WTC11 (cell line): ENCODE measurements around the gene NUDT15. TPM values are rescaled to one million over a fixed set of nuclear protein-coding genes. Genes with fewer than 3 reads are reported as not detected.
A peak's percentile ranks its signal among the peaks of the same experiment; 100 is the strongest.

Experiments used
- ATF1 ChIP-seq: sonication (generic); formaldehyde crosslinking; IDR thresholded peaks from 2 replicates; pipeline ENCODE4 v1.8.1; 2023; ENCODE audit warnings: mild to moderate bottlenecking, moderate library complexity, missing genetic modification reagents
- CREM ChIP-seq: sonication (generic); formaldehyde crosslinking; IDR thresholded peaks from 2 replicates; pipeline ENCODE4 v1.8.1; 2022; ENCODE audit warnings: mild to moderate bottlenecking, missing genetic modification reagents, moderate library complexity
- ETV6 ChIP-seq: sonication (generic); formaldehyde crosslinking; IDR thresholded peaks from 2 replicates; pipeline ENCODE4 v1.8.1; 2022; ENCODE audit warnings: mild to moderate bottlenecking, missing genetic modification reagents
- FOXK1 ChIP-seq: sonication (generic); formaldehyde crosslinking; IDR thresholded peaks from 2 replicates; pipeline ENCODE4 v1.8.0; 2022; ENCODE audit warnings: mild to moderate bottlenecking, moderate library complexity, missing genetic modification reagents
- FOXP1 ChIP-seq: sonication (generic); formaldehyde crosslinking; IDR thresholded peaks from 2 replicates; pipeline ENCODE4 v1.8.0; 2022; ENCODE audit warnings: missing genetic modification reagents, mild to moderate bottlenecking, moderate library complexity, borderline replicate concordance
- GABPB1 ChIP-seq: sonication (generic); formaldehyde crosslinking; IDR thresholded peaks from 2 replicates; pipeline ENCODE4 v1.8.1; 2023; ENCODE audit warnings: mild to moderate bottlenecking, missing genetic modification reagents
- GRHL2 ChIP-seq: fragments of 250-450 bp; sonication (Bioruptor Pico); IDR thresholded peaks from 2 replicates; pipeline ENCODE4 v1.8.0; 2022; ENCODE audit warnings: mild to moderate bottlenecking, moderate library complexity; ENCODE audit not compliant: insufficient replicate concordance, severe bottlenecking
- MYBL2 ChIP-seq: sonication (generic); formaldehyde crosslinking; IDR thresholded peaks from 2 replicates; pipeline ENCODE4 v1.8.1; 2023; ENCODE audit warnings: mild to moderate bottlenecking, moderate library complexity, missing genetic modification reagents
- NFE2L1 ChIP-seq: sonication (generic); formaldehyde crosslinking; IDR thresholded peaks from 2 replicates; pipeline ENCODE4 v1.8.1; 2023; ENCODE audit warnings: missing genetic modification reagents
- PRRX2 ChIP-seq: fragments of 250-450 bp; sonication (Bioruptor Pico); IDR thresholded peaks from 2 replicates; pipeline ENCODE4 v1.8.0; 2021; ENCODE audit warnings: mild to moderate bottlenecking
- RORB ChIP-seq: fragments of 250-450 bp; sonication (Bioruptor Pico); IDR thresholded peaks from 2 replicates; pipeline ENCODE4 v1.9.0; 2021; ENCODE audit warnings: mild to moderate bottlenecking
- SMAD3 ChIP-seq: sonication (generic); formaldehyde crosslinking; IDR thresholded peaks from 2 replicates; pipeline ENCODE4 v1.8.0; 2022; ENCODE audit warnings: missing genetic modification reagents, mild to moderate bottlenecking, borderline replicate concordance
- TCF7 ChIP-seq: sonication (generic); formaldehyde crosslinking; IDR thresholded peaks from 2 replicates; pipeline ENCODE4 v1.8.0; 2022; ENCODE audit warnings: mild to moderate bottlenecking, low read depth, missing genetic modification reagents, moderate library complexity
- TEAD1 ChIP-seq: sonication (generic); formaldehyde crosslinking; IDR thresholded peaks from 2 replicates; pipeline ENCODE4 v1.8.0; 2022; ENCODE audit warnings: mild to moderate bottlenecking, missing genetic modification reagents
- ZNF232 ChIP-seq: sonication (generic); formaldehyde crosslinking; IDR thresholded peaks from 2 replicates; pipeline ENCODE4 v1.8.0; 2022; ENCODE audit warnings: mild to moderate bottlenecking, missing genetic modification reagents
- ZNF416 ChIP-seq: fragments of 250-450 bp; sonication (Bioruptor Pico); IDR thresholded peaks from 2 replicates; pipeline ENCODE4 v1.9.0; 2021; ENCODE audit warnings: mild to moderate bottlenecking, inconsistent platforms
- total RNA-seq: library from RNA; stranded (reverse); gene quantifications from 3 replicates; pipeline ENCODE4 v1.2.3, GENCODE V29; 2021
- TF ChIP-seq, protein P1 (sequence below): sonication (generic); formaldehyde crosslinking; IDR thresholded peaks from 2 replicates; pipeline ENCODE4 v1.8.0; 2022; ENCODE audit warnings: mild to moderate bottlenecking, missing genetic modification reagents
- TF ChIP-seq, protein P2 (sequence below): fragments of 250-450 bp; sonication (Bioruptor Pico); IDR thresholded peaks from 2 replicates; pipeline ENCODE4 v1.9.0; 2021; ENCODE audit warnings: moderate library complexity, mild to moderate bottlenecking, inconsistent platforms, borderline replicate concordance
- TF ChIP-seq, protein P3 (sequence below): sonication (generic); formaldehyde crosslinking; IDR thresholded peaks from 2 replicates; pipeline ENCODE4 v1.8.1; 2023; ENCODE audit warnings: mild to moderate bottlenecking, missing genetic modification reagents, moderate library complexity
- TF ChIP-seq, protein P4 (sequence below): sonication (generic); formaldehyde crosslinking; IDR thresholded peaks from 2 replicates; pipeline ENCODE4 v1.8.0; 2022; ENCODE audit warnings: mild to moderate bottlenecking, missing genetic modification reagents
- TF ChIP-seq, protein P5 (sequence below): fragments of 250-450 bp; sonication (Bioruptor Pico); IDR thresholded peaks from 2 replicates; pipeline ENCODE4 v1.9.0; 2021; ENCODE audit warnings: mild to moderate bottlenecking
- TF ChIP-seq, protein P6 (sequence below): sonication (generic); formaldehyde crosslinking; IDR thresholded peaks from 2 replicates; pipeline ENCODE4 v1.8.1; 2022; ENCODE audit warnings: low read depth, missing genetic modification reagents, borderline replicate concordance
- TF ChIP-seq, protein P7 (sequence below): sonication (generic); formaldehyde crosslinking; conservative IDR thresholded peaks from 2 replicates; pipeline ENCODE4 v1.8.1; 2023; ENCODE audit warnings: mild to moderate bottlenecking, low read depth, missing genetic modification reagents, moderate library complexity
- TF ChIP-seq, protein P8 (sequence below): fragments of 250-450 bp; sonication (Bioruptor Pico); IDR thresholded peaks from 2 replicates; pipeline ENCODE4 v2.1.2; 2022; ENCODE audit warnings: mild to moderate bottlenecking, moderate library complexity
- TF ChIP-seq, protein P9 (sequence below): sonication (generic); formaldehyde crosslinking; IDR thresholded peaks from 2 replicates; pipeline ENCODE4 v1.8.0; 2023; ENCODE audit warnings: missing genetic modification reagents, mild to moderate bottlenecking, borderline replicate concordance

NUDT15 gene
- total RNA-seq, 1 experiment from 2014 or later = 48.8 TPM

DNA sequence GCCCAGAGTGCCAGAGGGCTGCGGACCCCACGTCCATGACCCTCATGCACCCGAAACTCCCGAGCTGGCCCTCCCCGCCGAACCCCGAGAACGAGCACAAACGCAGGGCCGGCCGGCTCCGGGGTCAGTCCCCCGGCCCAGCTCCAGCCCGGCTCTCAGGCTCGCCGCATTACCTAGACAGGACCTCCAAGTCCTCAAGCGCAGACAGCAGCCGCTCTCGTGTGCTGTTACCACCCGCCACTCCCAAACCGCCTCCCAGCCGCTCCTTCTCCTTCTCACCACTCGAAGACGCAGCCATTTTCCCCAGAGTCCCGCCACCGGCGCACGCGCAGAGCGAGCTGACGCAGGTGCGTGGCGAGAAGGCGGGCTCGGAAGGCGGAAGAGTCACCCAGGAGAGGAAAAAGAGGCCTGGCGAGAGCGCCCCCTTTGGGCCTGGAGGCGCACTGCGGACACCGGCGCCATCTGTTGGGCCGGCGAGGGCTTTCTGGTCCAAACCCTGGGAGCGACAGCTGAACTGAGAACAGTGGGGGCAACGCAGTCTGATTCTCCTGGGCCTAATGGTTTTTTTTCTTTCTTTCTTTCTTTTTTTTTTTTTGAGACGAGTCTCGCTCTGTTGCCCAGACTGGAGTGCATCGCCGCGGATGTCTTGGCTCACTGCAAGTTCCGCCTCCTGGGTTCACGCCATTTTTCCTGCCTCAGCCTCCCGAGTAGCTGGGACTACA is 57.4 kb downstream of the NUDT15 start, which contains the start of gene MED4 (continued):
- TF ChIP-seq, protein P1, sequence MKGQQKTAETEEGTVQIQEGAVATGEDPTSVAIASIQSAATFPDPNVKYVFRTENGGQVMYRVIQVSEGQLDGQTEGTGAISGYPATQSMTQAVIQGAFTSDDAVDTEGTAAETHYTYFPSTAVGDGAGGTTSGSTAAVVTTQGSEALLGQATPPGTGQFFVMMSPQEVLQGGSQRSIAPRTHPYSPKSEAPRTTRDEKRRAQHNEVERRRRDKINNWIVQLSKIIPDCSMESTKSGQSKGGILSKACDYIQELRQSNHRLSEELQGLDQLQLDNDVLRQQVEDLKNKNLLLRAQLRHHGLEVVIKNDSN (CRISPR knock-in tag) = no peak
- TF ChIP-seq RORB (CRISPR knock-in tag) (no peak), TCF7 (CRISPR knock-in tag) (no peak), ETV6 (CRISPR knock-in tag) (peak; percentile 71), CREM (CRISPR knock-in tag) (peak; percentile 85), ZNF416 (CRISPR knock-in tag) (no peak), NFE2L1 (CRISPR knock-in tag) (no peak), GRHL2 (no peak), SMAD3 (CRISPR knock-in tag) (no peak), ATF1 (CRISPR knock-in tag) (no peak), ZNF232 (CRISPR knock-in tag) (no peak), FOXP1 (peak; percentile 77), GABPB1 (CRISPR knock-in tag) (peak; percentile 81), TEAD1 (CRISPR knock-in tag) (peak; percentile 64), PRRX2 (CRISPR knock-in tag) (no peak), MYBL2 (CRISPR knock-in tag) (peak; percentile 79; the same call in 1 of the 2 replicates), FOXK1 (peak; percentile 86)
- TF ChIP-seq, protein P2, sequence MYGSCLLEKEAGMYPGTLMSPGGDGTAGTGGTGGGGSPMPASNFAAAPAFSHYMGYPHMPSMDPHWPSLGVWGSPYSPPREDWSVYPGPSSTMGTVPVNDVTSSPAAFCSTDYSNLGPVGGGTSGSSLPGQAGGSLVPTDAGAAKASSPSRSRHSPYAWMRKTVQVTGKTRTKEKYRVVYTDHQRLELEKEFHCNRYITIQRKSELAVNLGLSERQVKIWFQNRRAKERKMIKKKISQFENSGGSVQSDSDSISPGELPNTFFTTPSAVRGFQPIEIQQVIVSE (CRISPR knock-in tag) = no peak
- TF ChIP-seq, protein P3, sequence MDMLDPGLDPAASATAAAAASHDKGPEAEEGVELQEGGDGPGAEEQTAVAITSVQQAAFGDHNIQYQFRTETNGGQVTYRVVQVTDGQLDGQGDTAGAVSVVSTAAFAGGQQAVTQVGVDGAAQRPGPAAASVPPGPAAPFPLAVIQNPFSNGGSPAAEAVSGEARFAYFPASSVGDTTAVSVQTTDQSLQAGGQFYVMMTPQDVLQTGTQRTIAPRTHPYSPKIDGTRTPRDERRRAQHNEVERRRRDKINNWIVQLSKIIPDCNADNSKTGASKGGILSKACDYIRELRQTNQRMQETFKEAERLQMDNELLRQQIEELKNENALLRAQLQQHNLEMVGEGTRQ = no peak
- TF ChIP-seq, protein P4, sequence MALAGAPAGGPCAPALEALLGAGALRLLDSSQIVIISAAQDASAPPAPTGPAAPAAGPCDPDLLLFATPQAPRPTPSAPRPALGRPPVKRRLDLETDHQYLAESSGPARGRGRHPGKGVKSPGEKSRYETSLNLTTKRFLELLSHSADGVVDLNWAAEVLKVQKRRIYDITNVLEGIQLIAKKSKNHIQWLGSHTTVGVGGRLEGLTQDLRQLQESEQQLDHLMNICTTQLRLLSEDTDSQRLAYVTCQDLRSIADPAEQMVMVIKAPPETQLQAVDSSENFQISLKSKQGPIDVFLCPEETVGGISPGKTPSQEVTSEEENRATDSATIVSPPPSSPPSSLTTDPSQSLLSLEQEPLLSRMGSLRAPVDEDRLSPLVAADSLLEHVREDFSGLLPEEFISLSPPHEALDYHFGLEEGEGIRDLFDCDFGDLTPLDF (CRISPR knock-in tag) = no peak
- TF ChIP-seq, protein P5, sequence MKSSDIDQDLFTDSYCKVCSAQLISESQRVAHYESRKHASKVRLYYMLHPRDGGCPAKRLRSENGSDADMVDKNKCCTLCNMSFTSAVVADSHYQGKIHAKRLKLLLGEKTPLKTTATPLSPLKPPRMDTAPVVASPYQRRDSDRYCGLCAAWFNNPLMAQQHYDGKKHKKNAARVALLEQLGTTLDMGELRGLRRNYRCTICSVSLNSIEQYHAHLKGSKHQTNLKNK (CRISPR knock-in tag) = no peak
- TF ChIP-seq, protein P6, sequence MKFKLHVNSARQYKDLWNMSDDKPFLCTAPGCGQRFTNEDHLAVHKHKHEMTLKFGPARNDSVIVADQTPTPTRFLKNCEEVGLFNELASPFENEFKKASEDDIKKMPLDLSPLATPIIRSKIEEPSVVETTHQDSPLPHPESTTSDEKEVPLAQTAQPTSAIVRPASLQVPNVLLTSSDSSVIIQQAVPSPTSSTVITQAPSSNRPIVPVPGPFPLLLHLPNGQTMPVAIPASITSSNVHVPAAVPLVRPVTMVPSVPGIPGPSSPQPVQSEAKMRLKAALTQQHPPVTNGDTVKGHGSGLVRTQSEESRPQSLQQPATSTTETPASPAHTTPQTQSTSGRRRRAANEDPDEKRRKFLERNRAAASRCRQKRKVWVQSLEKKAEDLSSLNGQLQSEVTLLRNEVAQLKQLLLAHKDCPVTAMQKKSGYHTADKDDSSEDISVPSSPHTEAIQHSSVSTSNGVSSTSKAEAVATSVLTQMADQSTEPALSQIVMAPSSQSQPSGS = no peak
- TF ChIP-seq, protein P7, sequence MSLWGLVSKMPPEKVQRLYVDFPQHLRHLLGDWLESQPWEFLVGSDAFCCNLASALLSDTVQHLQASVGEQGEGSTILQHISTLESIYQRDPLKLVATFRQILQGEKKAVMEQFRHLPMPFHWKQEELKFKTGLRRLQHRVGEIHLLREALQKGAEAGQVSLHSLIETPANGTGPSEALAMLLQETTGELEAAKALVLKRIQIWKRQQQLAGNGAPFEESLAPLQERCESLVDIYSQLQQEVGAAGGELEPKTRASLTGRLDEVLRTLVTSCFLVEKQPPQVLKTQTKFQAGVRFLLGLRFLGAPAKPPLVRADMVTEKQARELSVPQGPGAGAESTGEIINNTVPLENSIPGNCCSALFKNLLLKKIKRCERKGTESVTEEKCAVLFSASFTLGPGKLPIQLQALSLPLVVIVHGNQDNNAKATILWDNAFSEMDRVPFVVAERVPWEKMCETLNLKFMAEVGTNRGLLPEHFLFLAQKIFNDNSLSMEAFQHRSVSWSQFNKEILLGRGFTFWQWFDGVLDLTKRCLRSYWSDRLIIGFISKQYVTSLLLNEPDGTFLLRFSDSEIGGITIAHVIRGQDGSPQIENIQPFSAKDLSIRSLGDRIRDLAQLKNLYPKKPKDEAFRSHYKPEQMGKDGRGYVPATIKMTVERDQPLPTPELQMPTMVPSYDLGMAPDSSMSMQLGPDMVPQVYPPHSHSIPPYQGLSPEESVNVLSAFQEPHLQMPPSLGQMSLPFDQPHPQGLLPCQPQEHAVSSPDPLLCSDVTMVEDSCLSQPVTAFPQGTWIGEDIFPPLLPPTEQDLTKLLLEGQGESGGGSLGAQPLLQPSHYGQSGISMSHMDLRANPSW (CRISPR knock-in tag) = no peak; the same call in 1 of the 2 replicates
- TF ChIP-seq, protein P8, sequence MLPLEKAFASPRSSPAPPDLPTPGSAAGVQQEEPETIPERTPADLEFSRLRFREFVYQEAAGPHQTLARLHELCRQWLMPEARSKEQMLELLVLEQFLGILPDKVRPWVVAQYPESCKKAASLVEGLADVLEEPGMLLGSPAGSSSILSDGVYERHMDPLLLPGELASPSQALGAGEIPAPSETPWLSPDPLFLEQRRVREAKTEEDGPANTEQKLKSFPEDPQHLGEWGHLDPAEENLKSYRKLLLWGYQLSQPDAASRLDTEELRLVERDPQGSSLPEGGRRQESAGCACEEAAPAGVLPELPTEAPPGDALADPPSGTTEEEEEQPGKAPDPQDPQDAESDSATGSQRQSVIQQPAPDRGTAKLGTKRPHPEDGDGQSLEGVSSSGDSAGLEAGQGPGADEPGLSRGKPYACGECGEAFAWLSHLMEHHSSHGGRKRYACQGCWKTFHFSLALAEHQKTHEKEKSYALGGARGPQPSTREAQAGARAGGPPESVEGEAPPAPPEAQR = no peak
- TF ChIP-seq, protein P9, sequence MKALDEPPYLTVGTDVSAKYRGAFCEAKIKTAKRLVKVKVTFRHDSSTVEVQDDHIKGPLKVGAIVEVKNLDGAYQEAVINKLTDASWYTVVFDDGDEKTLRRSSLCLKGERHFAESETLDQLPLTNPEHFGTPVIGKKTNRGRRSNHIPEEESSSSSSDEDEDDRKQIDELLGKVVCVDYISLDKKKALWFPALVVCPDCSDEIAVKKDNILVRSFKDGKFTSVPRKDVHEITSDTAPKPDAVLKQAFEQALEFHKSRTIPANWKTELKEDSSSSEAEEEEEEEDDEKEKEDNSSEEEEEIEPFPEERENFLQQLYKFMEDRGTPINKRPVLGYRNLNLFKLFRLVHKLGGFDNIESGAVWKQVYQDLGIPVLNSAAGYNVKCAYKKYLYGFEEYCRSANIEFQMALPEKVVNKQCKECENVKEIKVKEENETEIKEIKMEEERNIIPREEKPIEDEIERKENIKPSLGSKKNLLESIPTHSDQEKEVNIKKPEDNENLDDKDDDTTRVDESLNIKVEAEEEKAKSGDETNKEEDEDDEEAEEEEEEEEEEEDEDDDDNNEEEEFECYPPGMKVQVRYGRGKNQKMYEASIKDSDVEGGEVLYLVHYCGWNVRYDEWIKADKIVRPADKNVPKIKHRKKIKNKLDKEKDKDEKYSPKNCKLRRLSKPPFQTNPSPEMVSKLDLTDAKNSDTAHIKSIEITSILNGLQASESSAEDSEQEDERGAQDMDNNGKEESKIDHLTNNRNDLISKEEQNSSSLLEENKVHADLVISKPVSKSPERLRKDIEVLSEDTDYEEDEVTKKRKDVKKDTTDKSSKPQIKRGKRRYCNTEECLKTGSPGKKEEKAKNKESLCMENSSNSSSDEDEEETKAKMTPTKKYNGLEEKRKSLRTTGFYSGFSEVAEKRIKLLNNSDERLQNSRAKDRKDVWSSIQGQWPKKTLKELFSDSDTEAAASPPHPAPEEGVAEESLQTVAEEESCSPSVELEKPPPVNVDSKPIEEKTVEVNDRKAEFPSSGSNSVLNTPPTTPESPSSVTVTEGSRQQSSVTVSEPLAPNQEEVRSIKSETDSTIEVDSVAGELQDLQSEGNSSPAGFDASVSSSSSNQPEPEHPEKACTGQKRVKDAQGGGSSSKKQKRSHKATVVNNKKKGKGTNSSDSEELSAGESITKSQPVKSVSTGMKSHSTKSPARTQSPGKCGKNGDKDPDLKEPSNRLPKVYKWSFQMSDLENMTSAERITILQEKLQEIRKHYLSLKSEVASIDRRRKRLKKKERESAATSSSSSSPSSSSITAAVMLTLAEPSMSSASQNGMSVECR (CRISPR knock-in tag) = peak; percentile 62; the same call in 1 of the 2 replicates
